Measurements from ENCODE around the gene IREB2. TPM values are rescaled to one million over a fixed set of nuclear protein-coding genes. Genes with fewer than 3 reads are reported as not detected.

IREB2 gene
- total and polyA plus RNA-seq, 2 of the 13 experiments (the other 11 are each of a cell fraction or from before 2014, with no cell fraction given) = 24.2 to 30.4 TPM

DNA sequence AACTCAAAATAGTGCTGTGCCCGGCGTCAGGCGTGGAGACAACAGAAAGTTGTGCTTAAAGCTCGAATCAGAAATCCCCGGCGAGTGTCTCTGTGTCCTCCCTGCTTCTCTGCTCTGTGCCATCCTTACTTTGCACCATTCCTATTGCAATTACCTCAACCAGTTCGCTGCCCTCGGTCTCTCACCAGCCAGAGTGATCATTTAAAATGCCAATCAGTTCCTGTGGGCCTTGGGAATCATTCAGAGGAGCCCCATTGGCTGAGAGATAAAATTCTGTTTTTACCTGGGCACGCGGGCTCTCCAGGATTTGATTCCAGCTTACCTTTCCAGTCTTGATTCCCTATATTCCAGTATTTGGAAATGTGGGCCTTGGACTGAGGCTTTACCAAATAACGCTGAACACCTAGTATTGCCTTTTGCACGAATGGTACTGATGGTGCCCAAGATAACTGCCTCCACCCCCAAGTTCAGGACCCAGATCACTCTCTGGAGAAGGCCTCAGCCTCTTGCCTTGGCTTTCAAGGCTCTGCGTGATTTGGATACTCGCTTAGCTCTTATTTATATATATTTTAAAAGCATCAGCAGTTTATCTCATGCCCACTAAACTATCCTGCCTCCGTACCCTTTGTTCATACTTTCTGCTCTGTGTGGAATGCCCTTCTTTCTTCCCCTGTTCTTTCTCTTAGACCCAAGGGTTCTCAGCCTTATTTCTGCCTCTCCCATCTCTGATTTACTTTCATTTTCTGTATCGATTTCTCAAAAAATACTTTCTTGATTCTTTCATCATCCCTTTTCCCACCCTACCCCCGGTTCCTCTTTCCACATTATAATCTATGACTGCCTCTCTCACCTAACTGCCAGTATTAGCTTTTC lies 103.1 kb downstream of the IREB2 start:
- Histone ChIP-seq H3K79me2 (ENCODE audit: insufficient read depth, low read length) (peaks cover 24% of the 10 kb centered on the region), H4K20me1 (ENCODE audit: insufficient read depth, low read length) (no peaks in the 10 kb centered on the region), H3K9me3 (ENCODE audit: low read length) (no peaks in the 10 kb centered on the region), H3K4me2 (ENCODE audit: low read depth, low read length) (peak overlapping the region; percentile 89), H2AFZ (ENCODE audit: low read length) (no peak overlapping the region), H3K4me3 (replicated peaks in 1 of 3; ENCODE audit: insufficient read depth in 1 of 3, low read depth in 2 of 3, low read length in 3 of 3) (peak overlapping the region; percentile 83 to 88 (median 87)), H3K27ac (ENCODE audit: extremely low read length, insufficient read depth, low read length) (peak overlapping the region; percentile 94), H3K9ac (ENCODE audit: insufficient read depth, low read depth, low read length) (peak overlapping the region; percentile 87), H3K4me1 (ENCODE audit: insufficient read depth, low read length) (peaks cover 25% of the 10 kb centered on the region), H3K36me3 (replicated peaks in 1 of 2; ENCODE audit: control insufficient read depth in 1 of 2, insufficient read depth in 2 of 2, low read length in 2 of 2) (peaks cover 3 to 24% of the 10 kb centered on the region in 2 experiments), H3K27me3 (ENCODE audit: control insufficient read depth in 1 of 2, insufficient read depth in 2 of 2, low read length in 2 of 2) (no peaks in the 10 kb centered on the region; a peak in 1 of 5 replicates)
- in situ Hi-C loops (cut with HindIII; ENCODE audit: extremely low pct_ligation_motif_present, low pct_unique_long_range_greater_than_20kb) = no loop called here
- ChIA-PET CTCF (ENCODE audit: low intra/inter-chr PET ratio, low total read pairs) (no interaction called here), POLR2A (interaction anchor here (0.7 to 3.4 kb wide), 9 partner anchors 8 to 410 kb away, joined by 3 to 40 read pairs (median 6); partner anchors contain the start of genes CHRNA5, HYKK, IREB2 and SKIC8)
- intact Hi-C loops (cut with micrococcal nuclease; ENCODE audit: unreplicated experiment) = loop anchor here (1.0 to 5.0 kb wide), 2 partner anchors 24 to 34 kb away; partner anchors contain the start of genes CHRNA5 and HYKK
- 4% methylated on average over 14 of the region's 17 CpGs for WGBS (ENCODE audit: low lambda C conversion rate)
- BruUV-seq (replicated peaks) = TSS peak; percentile 58
- DNase-seq (ENCODE audit: low spot score) (no peak), ATAC-seq (peak; percentile 15; the same call in 2 of the 3 replicates), FAIRE-seq (no peak)
- no peak for TF ChIP-seq SOX6 (IDR thresholded peaks at IDR 0.05)
- no peak for TF ChIP-seq SOX6 (CRISPR knock-in tag; IDR thresholded peaks at IDR 0.05)
- no peak for TF ChIP-seq ZNF282 (IDR thresholded peaks at IDR 0.05; ENCODE audit: partially characterized antibody)
- no peak for TF ChIP-seq HNF1A (IDR thresholded peaks at IDR 0.05; ENCODE audit: low read depth)
- no peak for TF ChIP-seq HNF1A (CRISPR knock-in tag; IDR thresholded peaks at IDR 0.05; ENCODE audit: borderline replicate concordance)
- 0 out of 2 replicates have a peak, but pooled peaks have one; percentile 2 for TF ChIP-seq GZF1 (CRISPR knock-in tag; IDR thresholded peaks at IDR 0.05)
- TF ChIP-seq, protein P1, sequence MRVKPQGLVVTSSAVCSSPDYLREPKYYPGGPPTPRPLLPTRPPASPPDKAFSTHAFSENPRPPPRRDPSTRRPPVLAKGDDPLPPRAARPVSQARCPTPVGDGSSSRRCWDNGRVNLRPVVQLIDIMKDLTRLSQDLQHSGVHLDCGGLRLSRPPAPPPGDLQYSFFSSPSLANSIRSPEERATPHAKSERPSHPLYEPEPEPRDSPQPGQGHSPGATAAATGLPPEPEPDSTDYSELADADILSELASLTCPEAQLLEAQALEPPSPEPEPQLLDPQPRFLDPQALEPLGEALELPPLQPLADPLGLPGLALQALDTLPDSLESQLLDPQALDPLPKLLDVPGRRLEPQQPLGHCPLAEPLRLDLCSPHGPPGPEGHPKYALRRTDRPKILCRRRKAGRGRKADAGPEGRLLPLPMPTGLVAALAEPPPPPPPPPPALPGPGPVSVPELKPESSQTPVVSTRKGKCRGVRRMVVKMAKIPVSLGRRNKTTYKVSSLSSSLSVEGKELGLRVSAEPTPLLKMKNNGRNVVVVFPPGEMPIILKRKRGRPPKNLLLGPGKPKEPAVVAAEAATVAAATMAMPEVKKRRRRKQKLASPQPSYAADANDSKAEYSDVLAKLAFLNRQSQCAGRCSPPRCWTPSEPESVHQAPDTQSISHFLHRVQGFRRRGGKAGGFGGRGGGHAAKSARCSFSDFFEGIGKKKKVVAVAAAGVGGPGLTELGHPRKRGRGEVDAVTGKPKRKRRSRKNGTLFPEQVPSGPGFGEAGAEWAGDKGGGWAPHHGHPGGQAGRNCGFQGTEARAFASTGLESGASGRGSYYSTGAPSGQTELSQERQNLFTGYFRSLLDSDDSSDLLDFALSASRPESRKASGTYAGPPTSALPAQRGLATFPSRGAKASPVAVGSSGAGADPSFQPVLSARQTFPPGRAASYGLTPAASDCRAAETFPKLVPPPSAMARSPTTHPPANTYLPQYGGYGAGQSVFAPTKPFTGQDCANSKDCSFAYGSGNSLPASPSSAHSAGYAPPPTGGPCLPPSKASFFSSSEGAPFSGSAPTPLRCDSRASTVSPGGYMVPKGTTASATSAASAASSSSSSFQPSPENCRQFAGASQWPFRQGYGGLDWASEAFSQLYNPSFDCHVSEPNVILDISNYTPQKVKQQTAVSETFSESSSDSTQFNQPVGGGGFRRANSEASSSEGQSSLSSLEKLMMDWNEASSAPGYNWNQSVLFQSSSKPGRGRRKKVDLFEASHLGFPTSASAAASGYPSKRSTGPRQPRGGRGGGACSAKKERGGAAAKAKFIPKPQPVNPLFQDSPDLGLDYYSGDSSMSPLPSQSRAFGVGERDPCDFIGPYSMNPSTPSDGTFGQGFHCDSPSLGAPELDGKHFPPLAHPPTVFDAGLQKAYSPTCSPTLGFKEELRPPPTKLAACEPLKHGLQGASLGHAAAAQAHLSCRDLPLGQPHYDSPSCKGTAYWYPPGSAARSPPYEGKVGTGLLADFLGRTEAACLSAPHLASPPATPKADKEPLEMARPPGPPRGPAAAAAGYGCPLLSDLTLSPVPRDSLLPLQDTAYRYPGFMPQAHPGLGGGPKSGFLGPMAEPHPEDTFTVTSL (CRISPR knock-in tag; IDR thresholded peaks at IDR 0.05; ENCODE audit: borderline replicate concordance) = 0 out of 2 replicates have a peak, but pooled peaks have one; percentile 34
- TF ChIP-seq, protein P2, sequence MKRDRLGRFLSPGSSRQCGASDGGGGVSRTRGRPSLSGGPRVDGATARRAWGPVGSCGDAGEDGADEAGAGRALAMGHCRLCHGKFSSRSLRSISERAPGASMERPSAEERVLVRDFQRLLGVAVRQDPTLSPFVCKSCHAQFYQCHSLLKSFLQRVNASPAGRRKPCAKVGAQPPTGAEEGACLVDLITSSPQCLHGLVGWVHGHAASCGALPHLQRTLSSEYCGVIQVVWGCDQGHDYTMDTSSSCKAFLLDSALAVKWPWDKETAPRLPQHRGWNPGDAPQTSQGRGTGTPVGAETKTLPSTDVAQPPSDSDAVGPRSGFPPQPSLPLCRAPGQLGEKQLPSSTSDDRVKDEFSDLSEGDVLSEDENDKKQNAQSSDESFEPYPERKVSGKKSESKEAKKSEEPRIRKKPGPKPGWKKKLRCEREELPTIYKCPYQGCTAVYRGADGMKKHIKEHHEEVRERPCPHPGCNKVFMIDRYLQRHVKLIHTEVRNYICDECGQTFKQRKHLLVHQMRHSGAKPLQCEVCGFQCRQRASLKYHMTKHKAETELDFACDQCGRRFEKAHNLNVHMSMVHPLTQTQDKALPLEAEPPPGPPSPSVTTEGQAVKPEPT (CRISPR knock-in tag; IDR thresholded peaks at IDR 0.05; ENCODE audit: low read depth) = no peak
- TF ChIP-seq, protein P3, sequence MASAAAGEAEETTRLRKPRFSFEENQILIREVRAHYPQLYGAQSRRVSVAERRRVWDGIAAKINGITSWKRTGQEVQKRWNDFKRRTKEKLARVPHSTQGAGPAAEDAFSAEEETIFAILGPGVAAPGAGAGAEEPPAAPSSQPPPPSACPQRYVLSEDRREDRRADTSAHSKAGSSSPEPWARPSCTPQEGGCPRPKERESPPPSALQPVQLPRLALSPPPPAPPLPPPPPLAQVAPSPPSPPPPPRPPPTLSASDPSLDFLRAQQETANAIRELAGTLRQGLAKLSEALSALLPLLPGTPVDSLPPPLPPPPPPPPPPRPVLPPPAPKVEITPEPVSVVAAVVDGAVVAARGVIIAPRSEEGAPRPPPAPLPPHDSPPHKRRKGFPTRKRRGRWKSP (CRISPR knock-in tag; IDR thresholded peaks at IDR 0.05) = 0 out of 2 replicates have a peak, but pooled peaks have one; percentile 10

Data from HepG2 (cell line).